OCI-LY7 (cell line): Measurements from ENCODE around the gene DOK3.

ENCODE experiments used
- EZH2phosphoT487 ChIP-seq: fragments of 200-600 bp; sonication (generic); IDR thresholded peaks from 2 replicates; pipeline ENCODE4 v1.6.1; 2018; ENCODE audit warnings: low read depth, borderline replicate concordance, mild to moderate bottlenecking, mixed run types, antibody characterized with exemption, low read length, moderate library complexity, mixed read lengths
- TF ChIP-seq, protein P1 (sequence below): fragments of 200-600 bp; sonication (generic); conservative IDR thresholded peaks from 2 replicates; pipeline ENCODE4 v1.5.1; 2014; ENCODE audit warnings: mild to moderate bottlenecking, antibody characterized with exemption, low read length, moderate library complexity, mixed read lengths

DNA sequence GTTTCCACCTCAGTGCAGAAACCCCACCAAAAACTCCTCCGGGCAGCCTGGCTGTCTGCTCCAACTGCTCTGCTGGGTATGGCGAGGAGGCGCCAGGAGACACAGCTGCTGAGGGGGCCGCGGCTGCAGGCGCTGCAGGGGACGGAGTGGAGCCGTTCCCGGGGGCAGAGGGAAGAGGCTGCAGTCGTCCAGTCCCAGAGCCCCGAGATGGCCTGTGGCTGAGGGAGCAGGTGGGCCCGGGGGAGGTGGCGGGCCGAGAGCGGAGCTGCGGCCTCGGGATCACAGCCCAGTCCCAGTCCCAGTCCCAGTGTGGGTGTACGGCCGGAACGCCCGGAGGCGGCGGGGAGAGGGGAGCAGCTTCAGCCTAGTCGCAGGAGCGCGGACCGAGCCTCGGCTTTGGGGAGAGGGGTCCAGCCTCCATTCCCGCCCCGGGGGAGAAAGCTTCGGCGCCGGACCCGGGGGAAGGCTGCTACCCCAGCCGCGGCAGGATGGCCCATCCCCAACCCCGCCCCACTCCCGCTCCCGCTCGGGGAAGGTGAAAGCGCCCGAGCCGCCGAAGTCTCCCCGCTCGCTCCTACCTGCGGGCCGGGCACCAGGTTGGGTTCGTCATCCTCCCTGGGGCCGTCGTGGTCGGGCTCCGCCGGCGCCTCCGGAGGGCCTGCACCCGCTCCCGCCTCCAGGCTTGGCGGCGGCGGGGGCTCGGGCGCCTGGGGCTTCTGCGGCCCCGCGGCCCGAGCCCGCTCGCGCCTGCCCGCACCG is 44.2 kb upstream of the DOK3 start:
- TF ChIP-seq, protein P1, sequence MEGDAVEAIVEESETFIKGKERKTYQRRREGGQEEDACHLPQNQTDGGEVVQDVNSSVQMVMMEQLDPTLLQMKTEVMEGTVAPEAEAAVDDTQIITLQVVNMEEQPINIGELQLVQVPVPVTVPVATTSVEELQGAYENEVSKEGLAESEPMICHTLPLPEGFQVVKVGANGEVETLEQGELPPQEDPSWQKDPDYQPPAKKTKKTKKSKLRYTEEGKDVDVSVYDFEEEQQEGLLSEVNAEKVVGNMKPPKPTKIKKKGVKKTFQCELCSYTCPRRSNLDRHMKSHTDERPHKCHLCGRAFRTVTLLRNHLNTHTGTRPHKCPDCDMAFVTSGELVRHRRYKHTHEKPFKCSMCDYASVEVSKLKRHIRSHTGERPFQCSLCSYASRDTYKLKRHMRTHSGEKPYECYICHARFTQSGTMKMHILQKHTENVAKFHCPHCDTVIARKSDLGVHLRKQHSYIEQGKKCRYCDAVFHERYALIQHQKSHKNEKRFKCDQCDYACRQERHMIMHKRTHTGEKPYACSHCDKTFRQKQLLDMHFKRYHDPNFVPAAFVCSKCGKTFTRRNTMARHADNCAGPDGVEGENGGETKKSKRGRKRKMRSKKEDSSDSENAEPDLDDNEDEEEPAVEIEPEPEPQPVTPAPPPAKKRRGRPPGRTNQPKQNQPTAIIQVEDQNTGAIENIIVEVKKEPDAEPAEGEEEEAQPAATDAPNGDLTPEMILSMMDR: no peak
- TF ChIP-seq EZH2phosphoT487: no peak
